GM18499 (cell line): Measurements from ENCODE around the gene DNAJC9.

Experiments
- ATAC-seq: cut with Tn5 transposase; IDR thresholded peaks from one replicate; pipeline ENCODE4 v1.9.1; 2021; ENCODE audit warnings: moderate number of reproducible peaks; ENCODE audit not compliant: insufficient read depth, unreplicated experiment

DNAJC9 gene

GRCh38 chr10:73239908-73240307 is 7.1 kb downstream of the DNAJC9 start:
- ATAC-seq: no peak

- no peak for ATAC-seq
Measured at GRCh38 chr10:73238990-73239566, 8.0 kb downstream of the DNAJC9 start.

GRCh38 chr10:73234695-73235094 is 12.4 kb downstream of the DNAJC9 start:
- ATAC-seq: no peak

- ATAC-seq: no peak
Measured at GRCh38 chr10:73233883-73234282, 13.2 kb downstream of the DNAJC9 start.

GRCh38 chr10:73232887-73233286 is 14.2 kb downstream of the DNAJC9 start:
- ATAC-seq: no peak

- no peak for ATAC-seq
Measured at GRCh38 chr10:73229567-73229966, 17.5 kb downstream of the DNAJC9 start.

- no peak for ATAC-seq
Measured at GRCh38 chr10:73228247-73228646, 18.8 kb downstream of the DNAJC9 start.

- ATAC-seq: no peak
Measured at GRCh38 chr10:73226663-73227062, 20.4 kb downstream of the DNAJC9 start.

GRCh38 chr10:73225518-73225917 is 21.5 kb downstream of the DNAJC9 start:
- ATAC-seq: no peak

GRCh38 chr10:73220989-73221388 is 26.1 kb downstream of the DNAJC9 start:
- no peak for ATAC-seq

GRCh38 chr10:73219384-73219783 is 27.7 kb downstream of the DNAJC9 start:
- ATAC-seq: no peak

GRCh38 chr10:73218431-73219191 is 28.4 kb downstream of the DNAJC9 start:
- no peak for ATAC-seq

GRCh38 chr10:73217628-73218027 is 29.4 kb downstream of the DNAJC9 start:
- no peak for ATAC-seq

GRCh38 chr10:73215749-73216148 is 31.3 kb downstream of the DNAJC9 start:
- no peak for ATAC-seq

GRCh38 chr10:73211106-73211811 is 35.8 kb downstream of the DNAJC9 start:
- ATAC-seq: no peak

GRCh38 chr10:73210395-73211105 is 36.5 kb downstream of the DNAJC9 start:
- ATAC-seq: no peak

- ATAC-seq: no peak
Measured at GRCh38 chr10:73209705-73210104, 37.4 kb downstream of the DNAJC9 start.

GRCh38 chr10:73207883-73208282 is 39.2 kb downstream of the DNAJC9 start:
- ATAC-seq: no peak

- no peak for ATAC-seq
Measured at GRCh38 chr10:73206385-73206784, 40.7 kb downstream of the DNAJC9 start.

- ATAC-seq: no peak
Measured at GRCh38 chr10:73205890-73206289, 41.2 kb downstream of the DNAJC9 start.

GRCh38 chr10:73205081-73205480 is 42.0 kb downstream of the DNAJC9 start:
- ATAC-seq: no peak
